Activated T-helper 9 cell treated with anti-CD3 and anti-CD28 coated beads, Interleukin-2, amount 50 U/mL, for 16 hours (primary cell): Measurements from ENCODE around the gene ASXL1.

Experiments used
- DNase-seq: peaks from one replicate; pipeline ENCODE4 v3.0.0-alpha.2; 2020; ENCODE audit warnings: low read depth

Gene ASXL1

GRCh38 chr20:32453467-32454163 is 95.5 kb downstream of the ASXL1 start:
- no peak for DNase-seq

GRCh38 chr20:32454164-32455145 is 96.3 kb downstream of the ASXL1 start:
- DNase-seq = no peak

GRCh38 chr20:32455171-32455900 is 97.2 kb downstream of the ASXL1 start:
- DNase-seq = no peak

- no peak for DNase-seq
Measured at GRCh38 chr20:32455901-32456701, 98.0 kb downstream of the ASXL1 start.

- DNase-seq = no peak
Measured at GRCh38 chr20:32456869-32457478, 98.8 kb downstream of the ASXL1 start.

- DNase-seq = no peak
Measured at GRCh38 chr20:32457479-32457986, 99.4 kb downstream of the ASXL1 start.

- DNase-seq = no peak
Measured at GRCh38 chr20:32458061-32458836, 100.1 kb downstream of the ASXL1 start.

GRCh38 chr20:32458837-32459220 is 100.7 kb downstream of the ASXL1 start:
- DNase-seq = no peak

- DNase-seq = no peak
Measured at GRCh38 chr20:32460231-32460630, 102.1 kb downstream of the ASXL1 start.

GRCh38 chr20:32460683-32461320 is 102.7 kb downstream of the ASXL1 start:
- DNase-seq = no peak

GRCh38 chr20:32461836-32462600 is 103.9 kb downstream of the ASXL1 start:
- no peak for DNase-seq

- DNase-seq = no peak
Measured at GRCh38 chr20:32462900-32463641, 104.9 kb downstream of the ASXL1 start.

- no peak for DNase-seq
Measured at GRCh38 chr20:32463642-32464400, 105.7 kb downstream of the ASXL1 start.

- DNase-seq = no peak
Measured at GRCh38 chr20:32464401-32465091, 106.4 kb downstream of the ASXL1 start.

GRCh38 chr20:32465092-32465900 is 107.2 kb downstream of the ASXL1 start:
- no peak for DNase-seq
